Vagina (tissue), 2 donors: Measurements from ENCODE around the gene PCDHGC3.

ENCODE experiments used
- CTCF ChIP-seq, 3 experiments: fragments of 450-650 bp in 2 of 3; fragments of 200-600 bp in 1 of 3; sonication (generic) in 1 of 3; IDR thresholded peaks; one replicate each; pipeline ENCODE4 v1.5.1; 2017 to 2019; ENCODE audit warnings: antibody characterized with exemption in 3 of 3, mild to moderate bottlenecking in 2 of 3, moderate library complexity in 2 of 3
- POLR2A ChIP-seq, 2 donors: fragments of 450-650 bp; IDR thresholded peaks; one replicate each; pipeline ENCODE4 v1.6.1; 2017; ENCODE audit warnings: antibody characterized with exemption in 2 of 2, mild to moderate bottlenecking in 2 of 2, moderate library complexity in 2 of 2
- POLR2AphosphoS5 ChIP-seq, 2 donors: sonication (generic); formaldehyde crosslinking; IDR thresholded peaks; one replicate each; pipeline ENCODE4 v1.9.0; 2017; ENCODE audit warnings: antibody characterized with exemption in 2 of 2, mild to moderate bottlenecking in 2 of 2, low read depth in 1 of 2; ENCODE audit not compliant: insufficient read depth in 1 of 2

GRCh38 chr5:141519605-141520565, 44.1 kb downstream of the PCDHGC3 start:
- no peak for TF ChIP-seq POLR2A (IDR thresholded peaks at IDR 0.05)
- TF ChIP-seq CTCF (IDR thresholded peaks at IDR 0.05) = no peak
- TF ChIP-seq POLR2AphosphoS5 (IDR thresholded peaks at IDR 0.05; ENCODE audit: insufficient read depth in 1 of 2, low read depth in 1 of 2) = no peak
